ENCODE data around the gene MED8. TPM values are rescaled to one million over a fixed set of nuclear protein-coding genes. Genes with fewer than 3 reads are reported as not detected.
A peak's percentile ranks its signal among the peaks of the same experiment; 100 is the strongest.

The MED8 gene
- total and polyA plus RNA-seq, 5 donors from 2014 or later: 18.4 to 51.3 (median 45.9) TPM

GRCh38 chr1:43334453-43335205 is 55.0 kb downstream of the MED8 start:
- DNase-seq: no peak
- Histone ChIP-seq H3K27ac (ENCODE audit: insufficient read depth, low read length, poor library complexity, severe bottlenecking) (no peak overlapping the region), H3K36me3 (ENCODE audit: control insufficient read depth, insufficient read depth, low read length) (no peaks in the 10 kb centered on the region), H3K9me3 (ENCODE audit: control insufficient read depth in 2 of 2, low read length in 2 of 2) (no peaks in the 10 kb centered on the region), H3K4me1 (ENCODE audit: control insufficient read depth, insufficient read depth, low read length, poor library complexity, severe bottlenecking) (no peaks in the 10 kb centered on the region), H3K4me3 (ENCODE audit: low read depth, low read length) (no peak overlapping the region), H3K27me3 (ENCODE audit: control insufficient read depth, insufficient read depth, low read length) (no peaks in the 10 kb centered on the region)
- Mint-ChIP-seq H3K4me1 (peaks cover 0 to 13% (median 2%) of the 10 kb centered on the region in 4 donors), H3K9me3 (no peaks in the 10 kb centered on the region), H3K27ac (peak overlapping the region in 2 of 3 donors; percentile 29 to 79), H3K27me3 (peaks cover 11% of the 10 kb centered on the region), H3K4me3 (no peak overlapping the region), H3K36me3 (no peaks in the 10 kb centered on the region)
- ATAC-seq (ENCODE audit: low read depth in 2 of 2): no peak

Other genes starting within 250 kb of the MED8 start
- 17.4 TPM for gene EBNA1BP2, start 217.5 kb downstream of the MED8 start, total RNA-seq
- gene EBNA1BP2, start 217.5 kb downstream of the MED8 start, polyA plus RNA-seq: 10 to 100 TPM; 51.7 to 62.0 (median 54.1) TPM
- not detected for gene CFAP57, start 217.5 kb downstream of the MED8 start, total RNA-seq
- gene CFAP57, start 217.5 kb downstream of the MED8 start, polyA plus RNA-seq: under 1 TPM in 1 of 4 donors, not detected in 3; 0.13 TPM
- not detected for gene TMEM125, start 119.8 kb downstream of the MED8 start, total RNA-seq
- not detected for gene TMEM125, start 119.8 kb downstream of the MED8 start, polyA plus RNA-seq
- not detected for gene C1orf210, start 104.2 kb downstream of the MED8 start, total RNA-seq
- gene C1orf210, start 104.2 kb downstream of the MED8 start, polyA plus RNA-seq: not detected
- gene TIE1, start 88.8 kb downstream of the MED8 start, total RNA-seq: 1.3 TPM
- not detected for gene TIE1, start 88.8 kb downstream of the MED8 start, polyA plus RNA-seq
- gene MPL, start 52.0 kb downstream of the MED8 start, total RNA-seq: 2.2 TPM
- not detected for gene MPL, start 52.0 kb downstream of the MED8 start, polyA plus RNA-seq
- gene CDC20, start 30.8 kb downstream of the MED8 start, total RNA-seq: 1.2 TPM
- 1 to 10 TPM; 4.2 to 7.5 (median 5.8) TPM for gene CDC20, start 30.8 kb downstream of the MED8 start, polyA plus RNA-seq
- gene ELOVL1, start 21.8 kb downstream of the MED8 start, total RNA-seq: 37.1 TPM
- 100 to 1,000 TPM in 1 of 4 donors, 10 to 100 TPM in 3; 74.5 to 114 (median 77.7) TPM for gene ELOVL1, start 21.8 kb downstream of the MED8 start, polyA plus RNA-seq
- 107 TPM for gene SZT2, start 99 bp upstream of the MED8 start, total RNA-seq
- 1 to 10 TPM; 1.5 to 4.6 (median 3.5) TPM for gene SZT2, start 99 bp upstream of the MED8 start, polyA plus RNA-seq
- 8.4 TPM for gene HYI, start 64.1 kb upstream of the MED8 start, total RNA-seq
- gene HYI, start 64.1 kb upstream of the MED8 start, polyA plus RNA-seq: 1 to 10 TPM in 3 of 4 donors, under 1 TPM in 1; 0.85 to 3.4 (median 2.4) TPM
- 0.22 TPM for gene PTPRF, start 141.1 kb upstream of the MED8 start, total RNA-seq
- gene PTPRF, start 141.1 kb upstream of the MED8 start, polyA plus RNA-seq: not detected